ENCODE data around the gene NGFR.

- TF ChIP-seq CTCF (IDR thresholded peaks at IDR 0.05) (no peak), REST (IDR thresholded peaks at IDR 0.05; ENCODE audit: insufficient read depth in 1 of 2, low read depth in 2 of 2, low read length in 1 of 2) (no peak), POLR2AphosphoS5 (IDR thresholded peaks at IDR 0.05; ENCODE audit: low read depth, low read length) (no peak)
These were observed 48.8 kb downstream of the NGFR start for GRCh38 chr17:49543860-49544259.
